Astrocyte (in vitro differentiated cells and primary cell): ENCODE measurements around the gene TGM6.

ENCODE experiments used
- CTCF ChIP-seq: IDR thresholded peaks from 2 replicates; pipeline ENCODE4 v1.5.1; 2011; ENCODE audit warnings: low read depth, mild to moderate bottlenecking, inconsistent platforms, low read length, moderate library complexity; ENCODE audit not compliant: insufficient read depth
- EZH2 ChIP-seq: IDR thresholded peaks from 2 replicates; pipeline ENCODE4 v1.6.1; 2012; ENCODE audit warnings: mild to moderate bottlenecking, low read length, inconsistent platforms; ENCODE audit not compliant: insufficient read depth

- no peak for TF ChIP-seq EZH2
- no peak for TF ChIP-seq CTCF
These were observed 23.6 kb upstream of the TGM6 start for GRCh38 chr20:2357114-2357513.
